HCT116 (cell line): ENCODE data around the gene CYB561D1. TPM values are rescaled to one million over a fixed set of nuclear protein-coding genes. Genes with fewer than 3 reads are reported as not detected.

Experiments used
- ATAC-seq: fragments of 200-7000 bp; cut with Tn5 transposase; 2 replicates; pipeline ENCODE4 v1.9.1; 2020; ENCODE audit warnings: mild to moderate bottlenecking, moderate library complexity
- BruUV-seq: library from RNA; stranded (reverse); fragments of 400-500 nt; replicated peaks from 2 replicates; lab custom pipeline; 2021; lab: Mats Ljungman, UMichigan
- CTCF ChIA-PET: fragments of 300-600 bp; sonication (Branson Sonifier 250); formaldehyde crosslinking; loops from one replicate; lab custom pipeline; 2021; ENCODE audit warnings: antibody characterized with exemption; lab: Charles Lee
- POLR2A ChIA-PET: fragments of 300-600, 350-600 bp; sonication (Branson Sonifier 250); formaldehyde crosslinking; loops from one replicate; lab custom pipeline; 2021; ENCODE audit warnings: antibody characterized with exemption; lab: Charles Lee
- RAD21 ChIA-PET, 2 experiments: fragments of 300-600 bp; sonication (Branson Sonifier 250); formaldehyde crosslinking; loops; one replicate each; lab custom pipeline; 2023; ENCODE audit warnings: low total read pairs in 2 of 2; ENCODE audit not compliant: uncharacterized antibody in 2 of 2, unreplicated experiment in 2 of 2, low non-redundant PET in 1 of 2; lab: Charles Lee
- DNase-seq: peaks from one replicate; pipeline ENCODE4 v3.0.0-alpha.2; 2010; ENCODE audit warnings: low read depth, low spot score
- H2AFZ ChIP-seq: fragments of 200-600 bp; shearing (Covaris generic), sonication (generic); 2 replicates; pipeline ENCODE4 v1.6.1; 2017; ENCODE audit warnings: low read depth, mixed run types, mixed read lengths, antibody characterized with exemption, low read length; ENCODE audit not compliant: poor library complexity, severe bottlenecking
- H3K27ac ChIP-seq: 2 replicates; pipeline ENCODE4 v1.5.1; 2012; ENCODE audit warnings: low read depth, low read length
- H3K27me3 ChIP-seq: fragments of 200-600 bp; sonication (generic); 2 replicates; pipeline ENCODE4 v1.6.1; 2016; ENCODE audit warnings: mixed run types, low read length, mixed read lengths; ENCODE audit not compliant: insufficient read depth
- H3K36me3 ChIP-seq, 2 experiments: fragments of 200-500 bp in 1 of 2; fragments of 200-600 bp in 1 of 2; sonication (Bioruptor generic) in 1 of 2; sonication (generic) in 1 of 2; 2 replicates each; pipeline versions ENCODE4 v1.5.1 to v1.6.1; 2014 to 2016; ENCODE audit warnings: low read length in 2 of 2, inconsistent platforms in 1 of 2, mixed read lengths in 1 of 2, mixed run types in 1 of 2; ENCODE audit not compliant: insufficient read depth in 2 of 2, control insufficient read depth in 1 of 2
- H3K4me1 ChIP-seq, 2 experiments: fragments of 200-600 bp in 1 of 2; sonication (generic) in 1 of 2; 2 replicates each; pipeline versions ENCODE4 v1.5.1 to v1.6.1; 2012 to 2017; ENCODE audit warnings: low read length in 2 of 2, inconsistent platforms in 1 of 2, mild to moderate bottlenecking in 1 of 2, mixed read lengths in 1 of 2, mixed run types in 1 of 2, moderate library complexity in 1 of 2; ENCODE audit not compliant: insufficient read depth in 2 of 2, control insufficient read depth in 1 of 2
- H3K4me2 ChIP-seq: fragments of 200-600 bp; sonication (generic); 2 replicates; pipeline ENCODE4 v1.6.1; 2017; ENCODE audit warnings: mixed run types, low read length, mixed read lengths
- H3K4me3 ChIP-seq, 2 experiments: fragments of 200-600 bp in 1 of 2; sonication (generic) in 1 of 2; replicated peaks in 1 of 2; 2 replicates each; pipeline ENCODE4 v1.5.1; 2011 to 2016; ENCODE audit warnings: low read length in 2 of 2, control low read depth in 1 of 2, low read depth in 1 of 2, mild to moderate bottlenecking in 1 of 2, mixed read lengths in 1 of 2, mixed run types in 1 of 2
- H3K79me2 ChIP-seq: fragments of 200-600 bp; sonication (generic); 2 replicates; pipeline ENCODE4 v1.6.1; 2017; ENCODE audit warnings: mild to moderate bottlenecking, mixed run types, low read length, moderate library complexity, mixed read lengths; ENCODE audit not compliant: insufficient read depth
- H3K9ac ChIP-seq: fragments of 200-600 bp; sonication (generic); 2 replicates; pipeline ENCODE4 v1.6.1; 2016; ENCODE audit warnings: low read length, mixed read lengths
- H3K9me2 ChIP-seq: fragments of 200-600 bp; sonication (generic), shearing (Covaris generic); 2 replicates; pipeline ENCODE4 v1.6.1; 2017; ENCODE audit warnings: mixed run types, mild to moderate bottlenecking, moderate library complexity; ENCODE audit not compliant: insufficient read depth
- H3K9me3 ChIP-seq, 2 experiments: fragments of 200-500 bp in 1 of 2; fragments of 200-600 bp in 1 of 2; sonication (Bioruptor generic) in 1 of 2; sonication (generic) in 1 of 2; 2 replicates each; pipeline ENCODE4 v1.6.1; 2014 to 2017; ENCODE audit warnings: low read length in 2 of 2, mixed read lengths in 2 of 2, inconsistent platforms in 1 of 2, low read depth in 1 of 2, mild to moderate bottlenecking in 1 of 2, mixed run types in 1 of 2, moderate library complexity in 1 of 2; ENCODE audit not compliant: control insufficient read depth in 1 of 2, insufficient read depth in 1 of 2
- H4K20me1 ChIP-seq: fragments of 200-600 bp; sonication (generic), shearing (Covaris generic); 2 replicates; pipeline ENCODE4 v1.6.1; 2017; ENCODE audit warnings: mixed run types, mild to moderate bottlenecking, moderate library complexity; ENCODE audit not compliant: insufficient read depth
- ELF1 ChIP-seq: IDR thresholded peaks from 2 replicates; pipeline ENCODE4 v1.6.1; 2012; ENCODE audit warnings: low read depth, borderline replicate concordance
- EZH2phosphoT487 ChIP-seq: fragments of 200-600 bp; IDR thresholded peaks from 2 replicates; pipeline ENCODE4 v1.6.1; 2018; ENCODE audit warnings: antibody characterized with exemption, borderline replicate concordance
- JUND ChIP-seq: IDR thresholded peaks from 2 replicates; pipeline ENCODE4 v1.6.1; 2012
- MAX ChIP-seq: IDR thresholded peaks from 2 replicates; pipeline ENCODE4 v1.6.1; 2012
- POLR2A ChIP-seq: IDR thresholded peaks from 2 replicates; pipeline ENCODE4 v1.7.0; 2011; ENCODE audit warnings: borderline replicate concordance; ENCODE audit not compliant: insufficient read depth, insufficient read length; ENCODE audit errors: extremely low read depth
- POLR2AphosphoS5 ChIP-seq: IDR thresholded peaks from 2 replicates; pipeline ENCODE4 v1.6.1; 2011; ENCODE audit warnings: mild to moderate bottlenecking, low read depth, low read length, moderate library complexity
- REST ChIP-seq: IDR thresholded peaks from 2 replicates; pipeline ENCODE4 v1.6.1; 2012; ENCODE audit warnings: low read depth
- SP1 ChIP-seq: IDR thresholded peaks from 2 replicates; pipeline ENCODE4 v1.6.1; 2012; ENCODE audit warnings: low read depth
- YY1 ChIP-seq: IDR thresholded peaks from 2 replicates; pipeline ENCODE4 v1.6.1; 2011; ENCODE audit warnings: low read length, low read depth, moderate library complexity, mild to moderate bottlenecking; ENCODE audit not compliant: insufficient replicate concordance; ENCODE audit errors: extremely low read depth
- intact Hi-C: fragments of 100-400 bp; cut with micrococcal nuclease; formaldehyde crosslinking; loops from 2 replicates; pipeline ENCODE4 v1.10.0; 2022
- total RNA-seq: library from RNA; stranded (reverse); gene quantifications from one replicate; pipeline ENCODE4 v1.2.1, GENCODE V29; 2021; ENCODE audit not compliant: unreplicated experiment

The CYB561D1 gene
- total RNA-seq, 1 experiment from 2014 or later: 5.9 TPM

- RAD21 ChIA-PET: no interaction called here
Measured at GRCh38 chr1:109535971-109536491, 42.1 kb downstream of the CYB561D1 start.

More at GRCh38 chr1:109535971-109536491, 42.1 kb downstream of the CYB561D1 start:
- Histone ChIP-seq H3K9me2 (no peaks in the 10 kb centered on the region), H3K4me1 (peaks cover 4 to 14% of the 10 kb centered on the region in 2 experiments; a peak in 3 of 4 replicates), H3K27me3 (no peaks in the 10 kb centered on the region), H3K9ac (no peak overlapping the region), H3K79me2 (no peaks in the 10 kb centered on the region), H3K36me3 (no peaks in the 10 kb centered on the region), H3K27ac (no peak overlapping the region), H3K4me2 (no peak overlapping the region), H3K9me3 (no peaks in the 10 kb centered on the region), H4K20me1 (no peaks in the 10 kb centered on the region), H3K4me3 (no peak overlapping the region), H2AFZ (no peak overlapping the region)
- intact Hi-C loops: loop anchor here (10.0 kb wide), 1 partner anchor 331 kb away; no protein-coding TSS in a partner anchor
- TF ChIP-seq SP1: no peak
- TF ChIP-seq JUND: no peak
- TF ChIP-seq MAX: no peak
- TF ChIP-seq POLR2AphosphoS5: no peak
- no peak for TF ChIP-seq POLR2A
- TF ChIP-seq REST: no peak
- TF ChIP-seq EZH2phosphoT487: no peak
- no peak for TF ChIP-seq YY1
- no peak for TF ChIP-seq ELF1
- ChIA-PET CTCF (interaction anchor here (1.3 kb wide), 1 partner anchor 47 kb away, joined by 3 read pairs; no protein-coding TSS in a partner anchor), POLR2A (no interaction called here)
- ATAC-seq (no peak), DNase-seq (no peak)
- BruUV-seq: no TSS peak
